HepG2 (cell line): ENCODE results near the gene RDH16.

Experiments used
- CTCF ChIP-seq: sonication (generic); formaldehyde crosslinking; IDR thresholded peaks from 2 replicates; pipeline ENCODE4 v1.5.0; 2020; ENCODE audit warnings: mild to moderate bottlenecking, missing genetic modification reagents, moderate library complexity
- SRY ChIP-seq: sonication (generic); formaldehyde crosslinking; IDR thresholded peaks from 2 replicates; pipeline ENCODE4 v1.8.0; 2022; ENCODE audit warnings: mild to moderate bottlenecking, missing genetic modification reagents

GRCh38 chr12:56908136-56908535, 49.3 kb downstream of the RDH16 start:
- TF ChIP-seq SRY (CRISPR knock-in tag) (no peak), CTCF (CRISPR knock-in tag) (no peak)
